Measurements from ENCODE around the gene ATF6. TPM values are rescaled to one million over a fixed set of nuclear protein-coding genes. Genes with fewer than 3 reads are reported as not detected.

ATF6 gene
- polyA plus RNA-seq, 2 of the 4 experiments (the other 2 are of a cell fraction): 8.6 to 28.0 TPM

GRCh38 chr1:161869291-161869690 is 103.2 kb downstream of the ATF6 start:
- DNase-seq (ENCODE audit: low read depth in 1 of 2, low spot score in 1 of 2) (no peak), FAIRE-seq (no peak), ATAC-seq (no peak)
- H3K4me2 ChIP-seq: no peak overlapping the region
- CTCF ChIA-PET: interaction anchor here (1.6 kb wide), 1 partner anchor 9 kb away, joined by 3 read pairs; no protein-coding TSS in a partner anchor
- no peak overlapping the region for H3K4me3 ChIP-seq
- no peak overlapping the region for H3K27ac ChIP-seq
- POLR2A ChIA-PET: no interaction called here
- H3K9me3 ChIP-seq: no peaks in the 10 kb centered on the region
- TF ChIP-seq HMGXB4 (CRISPR knock-in tag; IDR thresholded peaks at IDR 0.05; ENCODE audit: borderline replicate concordance): no peak
- no peaks in the 10 kb centered on the region for H3K4me1 ChIP-seq

GRCh38 chr1:161872506-161872905 is 106.4 kb downstream of the ATF6 start:
- TF ChIP-seq NR3C1 (IDR thresholded peaks at IDR 0.05): no peak
- no peak for TF ChIP-seq USF2 (IDR thresholded peaks at IDR 0.05)
- no peak for TF ChIP-seq JUNB (IDR thresholded peaks at IDR 0.05)
- TF ChIP-seq ZFP36 (IDR thresholded peaks at IDR 0.05; ENCODE audit: borderline replicate concordance, partially characterized antibody): no peak
- TF ChIP-seq HMGXB4 (CRISPR knock-in tag; IDR thresholded peaks at IDR 0.05; ENCODE audit: borderline replicate concordance): no peak
- no peak for TF ChIP-seq TFCP2L1 (CRISPR knock-in tag; IDR thresholded peaks at IDR 0.05)
- TF ChIP-seq CHD2 (IDR thresholded peaks at IDR 0.05; ENCODE audit: low read length, partially characterized antibody): no peak
- TF ChIP-seq HOXB5 (CRISPR knock-in tag; IDR thresholded peaks at IDR 0.05): no peak
- TF ChIP-seq CHD4 (IDR thresholded peaks at IDR 0.05; ENCODE audit: borderline replicate concordance): no peak
- no peak for TF ChIP-seq CBX2 (IDR thresholded peaks at IDR 0.05; ENCODE audit: borderline replicate concordance, low read depth)
- TF ChIP-seq NFE2L2 (conservative IDR thresholded peaks at IDR 0.05; ENCODE audit: low read length): no peak
- no peak for TF ChIP-seq RNF2 (IDR thresholded peaks at IDR 0.05; ENCODE audit: borderline replicate concordance, low read depth)
- no peak for TF ChIP-seq HDAC2 (IDR thresholded peaks at IDR 0.05)
- TF ChIP-seq HOXA7 (CRISPR knock-in tag; IDR thresholded peaks at IDR 0.05): no peak
- TF ChIP-seq ZSCAN20 (CRISPR knock-in tag; IDR thresholded peaks at IDR 0.05): no peak
- no peak for TF ChIP-seq NPAS2 (CRISPR knock-in tag; IDR thresholded peaks at IDR 0.05; ENCODE audit: borderline replicate concordance)
- no peak for DNase-seq (ENCODE audit: low read depth in 1 of 2, low spot score in 1 of 2)
- Histone ChIP-seq H3K4me3 (no peak overlapping the region), H3K4me1 (no peaks in the 10 kb centered on the region), H3K9me3 (no peaks in the 10 kb centered on the region), H3K4me2 (no peak overlapping the region), H3K27ac (no peak overlapping the region)
- ATAC-seq: no peak
- WGBS (ENCODE audit: missing lambda C conversion rate): 69% methylated on average over 2 of the region's 2 CpGs
- POLR2A ChIA-PET: no interaction called here
- FAIRE-seq: no peak
- CTCF ChIA-PET: no interaction called here

- Histone ChIP-seq H3K27ac (no peak overlapping the region), H3K4me2 (no peak overlapping the region), H3K9me3 (no peaks in the 10 kb centered on the region), H3K4me3 (no peak overlapping the region), H3K4me1 (peaks cover 9% of the 10 kb centered on the region; the same call in 2 of the 3 replicates)
- POLR2A ChIA-PET: no interaction called here
- no peak for DNase-seq (ENCODE audit: low read depth in 1 of 2, low spot score in 1 of 2)
- FAIRE-seq: no peak
- ATAC-seq: no peak
- CTCF ChIA-PET: no interaction called here
- 96% methylated on average over 1 of the region's 1 CpG for WGBS (ENCODE audit: missing lambda C conversion rate)
- TF ChIP-seq RNF2 (IDR thresholded peaks at IDR 0.05; ENCODE audit: borderline replicate concordance, low read depth): no peak
- TF ChIP-seq ESRRA (IDR thresholded peaks at IDR 0.05; ENCODE audit: borderline replicate concordance, low read length): no peak
Observed at GRCh38 chr1:161879261-161879660, 113.1 kb downstream of the ATF6 start.
